Body of pancreas (tissue), 4 donors: ENCODE results near the gene SIRPG. TPM values are rescaled to one million over a fixed set of nuclear protein-coding genes. Genes with fewer than 3 reads are reported as not detected.

Experiments used
- ATAC-seq: fragments of 150-250 bp; one replicate; pipeline ENCODE4 v1.9.1; 2016
- DNase-seq, 4 donors: peaks; one replicate each; pipeline ENCODE4 v3.0.0-alpha.2; 2019
- H3K27ac ChIP-seq, 4 donors: fragments of 200-600 bp; sonication (generic); 1 replicate in 3 of 4; 2 replicates in 1 of 4; pipeline versions ENCODE4 v1.5.1 to v1.6.1; 2016 to 2019; ENCODE audit warnings: mild to moderate bottlenecking in 1 of 4, mixed read lengths in 1 of 4, moderate library complexity in 1 of 4
- H3K27me3 ChIP-seq, 2 donors: fragments of 200-600 bp; sonication (generic); one replicate each; pipeline ENCODE4 v1.6.0; 2016; ENCODE audit warnings: mild to moderate bottlenecking in 1 of 2
- H3K36me3 ChIP-seq, 2 donors: fragments of 200-600 bp; sonication (generic); replicated peaks in 1 of 2; 2 replicates each; pipeline ENCODE4 v1.5.1; 2016; ENCODE audit warnings: low read depth in 2 of 2; ENCODE audit not compliant: insufficient read depth in 1 of 2
- H3K4me1 ChIP-seq: fragments of 200-600 bp; sonication (generic); one replicate; pipeline ENCODE4 v1.6.0; 2016
- H3K4me3 ChIP-seq, 2 donors: fragments of 200-600 bp; sonication (generic); 1 replicate in 1 of 2; 2 replicates in 1 of 2; pipeline ENCODE4 v1.5.1; 2016 to 2019
- H3K9me3 ChIP-seq, 3 donors: fragments of 200-600 bp; sonication (generic); 1 replicate in 2 of 3; 2 replicates in 1 of 3; pipeline ENCODE4 v1.5.1; 2016
- POLR2A ChIP-seq, 3 donors: fragments of 450-650 bp; IDR thresholded peaks; one replicate each; pipeline ENCODE4 v1.6.1; 2016; ENCODE audit warnings: antibody characterized with exemption in 3 of 3, mild to moderate bottlenecking in 2 of 3
- WGBS, 2 donors: methylation state at CpG; one replicate each; pipeline ENCODE4 v1.1.5; 2017; 5-methylcytosine and 5-hydroxymethylcytosine counted together
- intact Hi-C: fragments of 100-400 bp; cut with DNase I; formaldehyde crosslinking; loops from one replicate; pipeline ENCODE4 v1.15.1; 2023
- total RNA-seq, 2 donors: library from RNA; depleted of rRNA; stranded (reverse); fragments of >200 nt; gene quantifications; one replicate each; pipeline ENCODE4 v1.1.0, GENCODE V29; 2016
- TF ChIP-seq, protein P1 (sequence below), 7 experiments: fragments of 450-650 bp in 4 of 7; fragments of 200-600 bp in 3 of 7; sonication (generic) in 3 of 7; IDR thresholded peaks; one replicate each; pipeline ENCODE4 v1.5.1; 2016 to 2019; ENCODE audit warnings: antibody characterized with exemption in 7 of 7

Gene SIRPG
- total RNA-seq, 2 donors from 2014 or later, result not detected

DNA sequence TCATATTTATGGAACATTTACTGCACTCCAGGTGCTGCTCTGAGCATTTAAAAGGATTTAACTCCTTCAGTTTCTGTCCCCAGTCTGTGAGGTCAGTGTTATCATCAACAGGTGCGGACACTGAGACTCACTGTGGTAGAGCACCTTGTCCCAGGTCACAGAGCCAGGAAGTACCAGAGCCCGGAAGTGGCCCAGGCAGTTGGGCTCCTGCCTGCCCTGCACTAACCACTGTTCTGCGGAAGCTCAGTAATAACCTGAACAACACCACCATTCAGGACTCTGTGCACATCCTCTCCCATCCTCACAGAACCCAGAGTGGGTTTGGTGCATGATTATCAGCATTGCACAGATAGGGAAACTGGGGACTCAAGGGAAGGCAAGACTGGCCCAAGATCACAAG lies 16.8 kb upstream of the SIRPG start:
- DNase-seq (peak in 1 of 4 donors; percentile 6), ATAC-seq (no peak)
- TF ChIP-seq, protein P1, sequence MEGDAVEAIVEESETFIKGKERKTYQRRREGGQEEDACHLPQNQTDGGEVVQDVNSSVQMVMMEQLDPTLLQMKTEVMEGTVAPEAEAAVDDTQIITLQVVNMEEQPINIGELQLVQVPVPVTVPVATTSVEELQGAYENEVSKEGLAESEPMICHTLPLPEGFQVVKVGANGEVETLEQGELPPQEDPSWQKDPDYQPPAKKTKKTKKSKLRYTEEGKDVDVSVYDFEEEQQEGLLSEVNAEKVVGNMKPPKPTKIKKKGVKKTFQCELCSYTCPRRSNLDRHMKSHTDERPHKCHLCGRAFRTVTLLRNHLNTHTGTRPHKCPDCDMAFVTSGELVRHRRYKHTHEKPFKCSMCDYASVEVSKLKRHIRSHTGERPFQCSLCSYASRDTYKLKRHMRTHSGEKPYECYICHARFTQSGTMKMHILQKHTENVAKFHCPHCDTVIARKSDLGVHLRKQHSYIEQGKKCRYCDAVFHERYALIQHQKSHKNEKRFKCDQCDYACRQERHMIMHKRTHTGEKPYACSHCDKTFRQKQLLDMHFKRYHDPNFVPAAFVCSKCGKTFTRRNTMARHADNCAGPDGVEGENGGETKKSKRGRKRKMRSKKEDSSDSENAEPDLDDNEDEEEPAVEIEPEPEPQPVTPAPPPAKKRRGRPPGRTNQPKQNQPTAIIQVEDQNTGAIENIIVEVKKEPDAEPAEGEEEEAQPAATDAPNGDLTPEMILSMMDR (IDR thresholded peaks at IDR 0.05), result no peak
- TF ChIP-seq POLR2A (IDR thresholded peaks at IDR 0.05), result no peak
- Histone ChIP-seq H3K9me3 (no peaks in the 10 kb centered on the region), H3K4me3 (no peak overlapping the region), H3K4me1 (no peaks in the 10 kb centered on the region), H3K27me3 (no peaks in the 10 kb centered on the region), H3K36me3 (no peaks in the 10 kb centered on the region), H3K27ac (no peak overlapping the region)
- 77 to 87% methylated on average over 3 of the region's 3 CpGs for WGBS, 2 donors
- intact Hi-C loops, result no loop called here

DNA sequence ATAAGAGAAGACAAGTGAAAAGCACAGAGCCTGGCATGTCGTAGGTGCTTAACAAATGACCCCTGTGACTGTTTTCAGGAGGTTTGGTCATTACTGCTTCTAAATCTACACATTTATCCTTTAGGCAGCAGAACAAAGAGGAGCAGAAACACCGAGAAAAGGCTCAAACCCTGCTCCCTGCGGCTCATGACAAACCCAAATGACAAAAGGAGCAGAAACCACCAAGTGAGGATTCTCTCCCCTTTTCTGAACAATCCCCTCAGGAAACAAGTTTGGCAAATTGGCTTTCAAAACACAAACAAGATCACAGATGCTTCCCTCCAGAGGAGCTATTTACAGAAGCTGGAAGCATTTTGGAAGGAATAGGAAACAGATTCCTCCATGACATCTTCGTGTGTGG lies 15.8 kb upstream of the SIRPG start:
- H3K9me3 ChIP-seq, result no peaks in the 10 kb centered on the region
- no peak for DNase-seq
- no peaks in the 10 kb centered on the region for H3K4me1 ChIP-seq
- H3K4me3 ChIP-seq, result no peak overlapping the region
- intact Hi-C loops, result no loop called here
- no peak for TF ChIP-seq POLR2A (IDR thresholded peaks at IDR 0.05)
- TF ChIP-seq, protein P1 (IDR thresholded peaks at IDR 0.05), result no peak
- ATAC-seq, result no peak
- H3K27me3 ChIP-seq, result no peaks in the 10 kb centered on the region
- no peak overlapping the region for H3K27ac ChIP-seq
- 34 to 38% methylated on average over 4 of the region's 4 CpGs for WGBS, 2 donors
- no peaks in the 10 kb centered on the region for H3K36me3 ChIP-seq

GRCh38 chr20:1672728-1673127 lies 15.1 kb upstream of the SIRPG start:
- no peaks in the 10 kb centered on the region for H3K9me3 ChIP-seq
- TF ChIP-seq, protein P1 (IDR thresholded peaks at IDR 0.05), result no peak
- TF ChIP-seq POLR2A (IDR thresholded peaks at IDR 0.05), result no peak
- WGBS, 2 donors, result 35 to 45% methylated on average over 3 of the region's 3 CpGs
- H3K27ac ChIP-seq, result no peak overlapping the region
- H3K27me3 ChIP-seq, result no peaks in the 10 kb centered on the region
- ATAC-seq, result no peak
- H3K4me1 ChIP-seq, result no peaks in the 10 kb centered on the region
- no peaks in the 10 kb centered on the region for H3K36me3 ChIP-seq
- no peak for DNase-seq
- H3K4me3 ChIP-seq, result no peak overlapping the region
- intact Hi-C loops, result no loop called here

GRCh38 chr20:1671891-1672669 lies 14.5 kb upstream of the SIRPG start:
- no peaks in the 10 kb centered on the region for H3K4me1 ChIP-seq
- no peaks in the 10 kb centered on the region for H3K9me3 ChIP-seq
- intact Hi-C loops, result no loop called here
- no peak for DNase-seq
- H3K27ac ChIP-seq, result no peak overlapping the region
- 65 to 69% methylated on average over 11 of the region's 11 CpGs for WGBS, 2 donors
- no peak for ATAC-seq
- H3K36me3 ChIP-seq, result no peaks in the 10 kb centered on the region
- no peaks in the 10 kb centered on the region for H3K27me3 ChIP-seq
- no peak overlapping the region for H3K4me3 ChIP-seq
- no peak for TF ChIP-seq POLR2A (IDR thresholded peaks at IDR 0.05)
- TF ChIP-seq, protein P1 (IDR thresholded peaks at IDR 0.05), result no peak

DNA sequence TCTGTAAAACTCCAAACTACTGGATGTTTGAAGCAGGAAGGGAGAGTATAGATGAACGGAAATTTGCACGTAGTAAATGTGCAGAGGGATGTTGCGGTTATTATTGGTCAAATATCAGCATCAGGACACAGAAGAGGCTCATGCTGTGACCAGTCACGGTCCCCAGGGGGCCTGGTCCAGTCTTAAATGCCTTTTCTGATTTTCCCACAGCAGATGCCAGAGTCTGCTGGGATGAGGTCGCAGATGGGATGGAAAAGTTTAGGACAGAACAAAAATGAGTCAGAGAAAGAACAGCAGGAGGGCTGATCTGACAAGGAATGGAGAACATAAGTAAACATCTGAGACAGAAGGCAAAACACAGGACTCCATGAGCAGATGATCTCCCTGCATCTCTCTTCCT lies 11.7 kb upstream of the SIRPG start:
- Histone ChIP-seq H3K36me3 (no peaks in the 10 kb centered on the region), H3K4me1 (no peaks in the 10 kb centered on the region), H3K4me3 (no peak overlapping the region), H3K27ac (no peak overlapping the region), H3K27me3 (no peaks in the 10 kb centered on the region), H3K9me3 (no peaks in the 10 kb centered on the region)
- DNase-seq, result no peak
- intact Hi-C loops, result no loop called here
- 48 to 65% methylated on average over 5 of the region's 5 CpGs for WGBS, 2 donors
- ATAC-seq, result no peak
- TF ChIP-seq, protein P1 (IDR thresholded peaks at IDR 0.05), result no peak
- TF ChIP-seq POLR2A (IDR thresholded peaks at IDR 0.05), result no peak
